ENCODE data around the gene TET2. TPM values are rescaled to one million over a fixed set of nuclear protein-coding genes. Genes with fewer than 3 reads are reported as not detected.

Gene TET2
- total and polyA plus RNA-seq, 11 donors, result 2.9 to 25.6 (median 13.7) TPM

- Histone ChIP-seq H3K36me3 (no peaks in the 10 kb centered on the region), H3K9me3 (peaks cover 0 to 4% (median 0%) of the 10 kb centered on the region in 12 donors), H3K27me3 (no peaks in the 10 kb centered on the region), H3K4me3 (no peak overlapping the region), H3K4me1 (peaks cover 0 to 29% (median 0%) of the 10 kb centered on the region in 12 donors), H3K27ac (no peak overlapping the region)
- intact Hi-C loops (cut with DNase I), result no loop called here
- DNase-seq, result no peak
- TF ChIP-seq CTCF (IDR thresholded peaks at IDR 0.05) (no peak), POLR2A (IDR thresholded peaks at IDR 0.05) (no peak)
- WGBS, 4 donors, result 68 to 82% (median 72%) methylated on average over 3 of the region's 3 CpGs
- ATAC-seq, result no peak
Observed at GRCh38 chr4:105126311-105127169, 20.1 kb upstream of the TET2 start.

DNA sequence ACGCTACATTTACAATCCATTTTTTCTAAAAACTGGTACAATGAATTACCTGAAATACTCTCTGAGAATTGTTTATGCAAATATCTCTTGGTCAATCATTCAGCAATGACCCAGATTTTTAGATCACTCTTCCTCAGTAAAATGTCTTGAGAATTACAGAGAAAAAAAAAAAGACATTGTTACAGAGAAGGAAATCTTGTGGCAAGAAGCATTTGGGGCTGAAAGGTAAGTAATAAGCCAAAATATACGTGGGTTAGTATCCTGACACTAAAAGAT, 19.6 kb upstream of the TET2 start:
- DNase-seq (no peak), ATAC-seq (no peak)
- intact Hi-C loops (cut with DNase I), result no loop called here
- WGBS, 4 donors, result 82 to 90% (median 86%) methylated on average over 2 of the region's 2 CpGs
- H3K4me1 ChIP-seq, result peaks cover 0 to 29% (median 0%) of the 10 kb centered on the region in 12 donors
- TF ChIP-seq CTCF (IDR thresholded peaks at IDR 0.05), result no peak
- no peak for TF ChIP-seq POLR2A (IDR thresholded peaks at IDR 0.05)
- peaks cover 0 to 4% (median 0%) of the 10 kb centered on the region in 12 donors for H3K9me3 ChIP-seq
- H3K27me3 ChIP-seq, result no peaks in the 10 kb centered on the region
- no peak overlapping the region for H3K4me3 ChIP-seq
- H3K36me3 ChIP-seq, result no peaks in the 10 kb centered on the region
- H3K27ac ChIP-seq, result no peak overlapping the region

- Histone ChIP-seq H3K27me3 (no peaks in the 10 kb centered on the region), H3K36me3 (no peaks in the 10 kb centered on the region), H3K9me3 (no peaks in the 10 kb centered on the region), H3K4me3 (no peak overlapping the region), H3K27ac (no peak overlapping the region), H3K4me1 (peaks cover 0 to 29% (median 0%) of the 10 kb centered on the region in 12 donors)
- intact Hi-C loops (cut with DNase I), result no loop called here
- WGBS, 4 donors, result 71 to 92% (median 73%) methylated on average over 1 of the region's 1 CpG
- TF ChIP-seq CTCF (IDR thresholded peaks at IDR 0.05) (no peak), POLR2A (IDR thresholded peaks at IDR 0.05) (no peak)
- no peak for ATAC-seq
- DNase-seq, result no peak
Observed at GRCh38 chr4:105128208-105128607, 18.5 kb upstream of the TET2 start.

DNA sequence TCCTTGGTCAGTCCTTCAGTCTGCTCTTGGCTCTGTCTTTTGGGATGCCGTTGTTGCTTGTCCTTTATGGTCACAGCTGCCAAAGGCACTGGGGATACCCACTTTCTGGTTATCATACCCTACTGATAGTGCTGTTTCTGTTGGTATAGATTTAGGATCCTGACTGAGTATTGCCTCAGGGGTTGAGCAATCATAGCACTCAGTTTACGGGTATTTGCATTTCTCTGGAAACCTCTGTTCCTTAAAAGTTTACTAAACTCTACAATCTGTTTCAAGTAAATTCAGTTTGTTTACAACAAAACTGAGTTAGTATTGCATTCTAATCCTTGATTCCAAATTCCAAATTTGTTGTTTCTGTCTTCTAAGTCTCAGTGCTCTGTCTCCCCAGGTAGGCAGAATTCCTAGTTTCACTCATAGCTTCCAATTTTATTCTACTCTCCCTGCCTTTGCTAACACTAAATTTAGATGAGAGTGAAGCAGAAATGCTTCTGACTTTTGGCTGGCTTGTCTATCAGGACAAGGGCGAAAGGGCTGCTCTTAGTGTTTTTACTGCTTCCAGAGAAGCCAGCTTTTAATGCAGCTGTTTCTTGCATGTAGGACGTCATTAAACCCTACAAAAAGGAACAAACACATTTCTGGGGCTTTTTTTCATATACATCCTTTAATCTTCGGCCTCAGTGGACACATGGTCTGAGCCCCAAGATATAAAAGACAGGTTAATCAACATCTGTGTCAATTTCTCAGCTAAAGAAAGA, 17.2 kb upstream of the TET2 start:
- ATAC-seq (no peak), DNase-seq (no peak)
- no peak overlapping the region for H3K27ac ChIP-seq
- 70 to 79% (median 71%) methylated on average over 5 of the region's 5 CpGs for WGBS, 4 donors
- no peak for TF ChIP-seq POLR2A (IDR thresholded peaks at IDR 0.05)
- TF ChIP-seq CTCF (IDR thresholded peaks at IDR 0.05), result no peak
- no peaks in the 10 kb centered on the region for H3K9me3 ChIP-seq
- H3K27me3 ChIP-seq, result no peaks in the 10 kb centered on the region
- intact Hi-C loops (cut with DNase I), result no loop called here
- H3K36me3 ChIP-seq, result no peaks in the 10 kb centered on the region
- H3K4me3 ChIP-seq, result no peak overlapping the region
- H3K4me1 ChIP-seq, result peaks cover 0 to 29% (median 0%) of the 10 kb centered on the region in 12 donors
